ENCODE results near the gene AZIN2.

GRCh38 chr1:33153650-33154049 is 72.7 kb downstream of the AZIN2 start:
- TF ChIP-seq CTCF (IDR thresholded peaks at IDR 0.05; ENCODE audit: low read depth, low read length, missing input control) = no peak
- no peak for TF ChIP-seq FOXA1 (IDR thresholded peaks at IDR 0.05)
- no peak for TF ChIP-seq EGR1 (IDR thresholded peaks at IDR 0.05; ENCODE audit: low read depth in 2 of 2)
- TF ChIP-seq RAD21 (IDR thresholded peaks at IDR 0.05) = no peak
- TF ChIP-seq SP1 (IDR thresholded peaks at IDR 0.05) = no peak
- TF ChIP-seq MAX (IDR thresholded peaks at IDR 0.05) = no peak

All from liver (tissue), 3 donors.